Measurements from ENCODE around the gene NT5C3B.

- TF ChIP-seq, protein P1, sequence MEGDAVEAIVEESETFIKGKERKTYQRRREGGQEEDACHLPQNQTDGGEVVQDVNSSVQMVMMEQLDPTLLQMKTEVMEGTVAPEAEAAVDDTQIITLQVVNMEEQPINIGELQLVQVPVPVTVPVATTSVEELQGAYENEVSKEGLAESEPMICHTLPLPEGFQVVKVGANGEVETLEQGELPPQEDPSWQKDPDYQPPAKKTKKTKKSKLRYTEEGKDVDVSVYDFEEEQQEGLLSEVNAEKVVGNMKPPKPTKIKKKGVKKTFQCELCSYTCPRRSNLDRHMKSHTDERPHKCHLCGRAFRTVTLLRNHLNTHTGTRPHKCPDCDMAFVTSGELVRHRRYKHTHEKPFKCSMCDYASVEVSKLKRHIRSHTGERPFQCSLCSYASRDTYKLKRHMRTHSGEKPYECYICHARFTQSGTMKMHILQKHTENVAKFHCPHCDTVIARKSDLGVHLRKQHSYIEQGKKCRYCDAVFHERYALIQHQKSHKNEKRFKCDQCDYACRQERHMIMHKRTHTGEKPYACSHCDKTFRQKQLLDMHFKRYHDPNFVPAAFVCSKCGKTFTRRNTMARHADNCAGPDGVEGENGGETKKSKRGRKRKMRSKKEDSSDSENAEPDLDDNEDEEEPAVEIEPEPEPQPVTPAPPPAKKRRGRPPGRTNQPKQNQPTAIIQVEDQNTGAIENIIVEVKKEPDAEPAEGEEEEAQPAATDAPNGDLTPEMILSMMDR (conservative IDR thresholded peaks at IDR 0.05; ENCODE audit: low read length) = no peak
- no peak for TF ChIP-seq EZH2phosphoT487 (IDR thresholded peaks at IDR 0.05; ENCODE audit: borderline replicate concordance)
Observed at GRCh38 chr17:41835800-41836549, at the start of gene NT5C3B.
